Esophagus (tissue), 2 donors: ENCODE data around the gene IMPA2. TPM values are rescaled to one million over a fixed set of nuclear protein-coding genes. Genes with fewer than 3 reads are reported as not detected.

ENCODE experiments used
- H3K27ac ChIP-seq, 2 donors: one replicate each; pipeline ENCODE4 v1.5.1; 2013; ENCODE audit warnings: low read depth in 2 of 2, mild to moderate bottlenecking in 2 of 2, inconsistent platforms in 1 of 2, low read length in 1 of 2, moderate library complexity in 1 of 2
- H3K27me3 ChIP-seq, 2 donors: one replicate each; pipeline ENCODE4 v1.6.1; 2013; ENCODE audit warnings: low read length in 2 of 2, control low read depth in 1 of 2, mild to moderate bottlenecking in 1 of 2; ENCODE audit not compliant: insufficient read depth in 2 of 2, control insufficient read depth in 1 of 2
- H3K36me3 ChIP-seq, 2 donors: one replicate each; pipeline ENCODE4 v1.6.1; 2013; ENCODE audit warnings: low read length in 1 of 2; ENCODE audit not compliant: control insufficient read depth in 2 of 2, insufficient read depth in 2 of 2
- H3K4me1 ChIP-seq, 2 donors: one replicate each; pipeline ENCODE4 v1.6.1; 2013; ENCODE audit warnings: low read length in 1 of 2; ENCODE audit not compliant: control insufficient read depth in 2 of 2, insufficient read depth in 2 of 2
- H3K4me3 ChIP-seq, 2 donors: one replicate each; pipeline ENCODE4 v1.5.1; 2013; ENCODE audit warnings: low read length in 2 of 2, mild to moderate bottlenecking in 2 of 2, low read depth in 1 of 2, moderate library complexity in 1 of 2
- H3K9me3 ChIP-seq, 2 donors: one replicate each; pipeline ENCODE4 v1.6.1; 2013; ENCODE audit warnings: mild to moderate bottlenecking in 2 of 2, low read depth in 1 of 2, low read length in 1 of 2, moderate library complexity in 1 of 2; ENCODE audit not compliant: control insufficient read depth in 2 of 2, insufficient read depth in 1 of 2
- WGBS, 2 donors: extraction: QIAGEN DNeasy Blood & Tissue Kit; methylation state at CpG; one replicate each; pipeline ENCODE4 v1.1.7; 2013; 5-methylcytosine and 5-hydroxymethylcytosine counted together
- polyA plus RNA-seq, 2 donors: library from polyadenylated mRNA; stranded (reverse); fragments of 200-250 nt; gene quantifications; one replicate each; pipeline ENCODE4 v1.2.3, GENCODE V29; 2013
- donor health status: healthy with polysubstance abuse.
- donor health status: Bipolar disorder and iron deficiency.

Gene IMPA2
- polyA plus RNA-seq, 2 donors, result 79.1 to 142 TPM

DNA sequence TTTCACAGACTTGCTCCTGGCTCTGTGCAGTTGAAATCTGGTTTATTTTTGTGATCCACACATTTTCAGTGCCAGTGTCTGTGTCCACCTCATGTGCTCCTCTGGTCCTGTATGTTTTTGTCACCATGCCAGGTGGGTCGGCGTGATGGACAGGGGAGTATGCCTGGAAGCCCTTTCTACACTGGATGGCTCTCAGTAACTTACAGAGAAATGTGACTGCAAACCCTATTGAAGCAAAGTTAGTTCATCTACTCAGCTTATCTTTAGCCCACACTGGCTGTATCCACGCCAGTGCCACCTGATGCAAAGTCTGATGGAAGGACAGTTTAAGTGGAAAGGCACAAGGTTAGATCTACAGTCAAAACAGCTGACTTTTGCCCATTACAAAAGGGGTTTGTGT, 4.3 kb downstream of the IMPA2 start:
- peak overlapping the region; percentile 4 to 76 for H3K27ac ChIP-seq
- peaks cover 3 to 24% of the 10 kb centered on the region in 2 donors for H3K4me1 ChIP-seq
- H3K9me3 ChIP-seq, result no peaks in the 10 kb centered on the region
- H3K36me3 ChIP-seq, result peaks cover 0 to 2% of the 10 kb centered on the region in 2 donors
- H3K27me3 ChIP-seq, result no peaks in the 10 kb centered on the region
- H3K4me3 ChIP-seq, result no peak overlapping the region
- WGBS, 2 donors, result 53 to 57% methylated on average over 3 of the region's 3 CpGs

- Histone ChIP-seq H3K4me1 (peaks cover 4 to 27% of the 10 kb centered on the region in 2 donors), H3K27me3 (no peaks in the 10 kb centered on the region), H3K9me3 (no peaks in the 10 kb centered on the region), H3K36me3 (peaks cover 0 to 2% of the 10 kb centered on the region in 2 donors), H3K27ac (peak overlapping the region; percentile 4 to 76), H3K4me3 (peak overlapping the region in 1 of 2 donors; percentile 21)
- 62 to 69% methylated on average over 9 of the region's 9 CpGs for WGBS, 2 donors
Measured at GRCh38 chr18:11986061-11986460, 4.8 kb downstream of the IMPA2 start.

DNA sequence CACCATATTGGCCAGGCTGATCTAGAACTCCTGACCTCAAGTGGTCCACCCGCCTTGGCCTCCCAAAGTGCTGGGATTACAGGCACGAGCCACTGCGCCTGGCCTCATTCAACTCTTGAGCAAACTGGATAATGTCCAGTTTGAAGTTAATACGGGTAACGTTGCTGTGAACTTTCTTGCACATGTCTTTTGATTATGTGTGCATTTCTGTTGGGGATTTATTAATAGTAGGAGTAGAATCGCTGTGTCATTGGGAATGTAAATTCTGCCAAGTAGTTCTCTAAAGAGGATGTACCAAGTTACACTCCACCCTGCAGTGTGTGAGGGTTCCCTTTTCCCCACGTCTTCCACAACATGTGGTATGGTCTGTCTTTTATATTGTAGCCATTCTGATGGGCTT, 6.2 kb downstream of the IMPA2 start:
- Histone ChIP-seq H3K9me3 (no peaks in the 10 kb centered on the region), H3K36me3 (peaks cover 0 to 2% of the 10 kb centered on the region in 2 donors), H3K4me1 (peaks cover 5 to 28% of the 10 kb centered on the region in 2 donors), H3K4me3 (no peak overlapping the region), H3K27me3 (no peaks in the 10 kb centered on the region), H3K27ac (peak overlapping the region; percentile 8 to 73)
- 34 to 39% methylated on average over 7 of the region's 7 CpGs for WGBS, 2 donors

DNA sequence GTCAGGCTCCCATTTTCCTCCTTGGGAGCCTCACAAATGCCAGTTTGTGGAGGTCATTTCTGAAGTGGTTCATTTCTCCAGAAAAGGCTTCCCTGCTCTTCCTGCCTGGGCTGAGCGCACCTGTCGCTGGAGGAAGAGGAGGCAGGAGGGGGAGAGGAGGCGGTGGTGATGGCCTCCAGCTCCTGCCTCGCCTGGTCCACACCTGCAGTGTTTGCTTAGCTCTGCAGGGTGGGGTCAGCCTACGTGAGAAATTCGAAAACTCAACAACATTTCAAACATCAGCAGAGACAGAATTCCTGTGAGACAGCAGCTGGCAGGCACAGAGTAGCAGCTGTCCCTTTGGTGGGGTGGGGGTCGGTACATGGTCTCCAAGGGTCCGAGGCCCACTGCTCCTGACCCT, 7.9 kb downstream of the IMPA2 start:
- H3K4me1 ChIP-seq, result peaks cover 5 to 25% of the 10 kb centered on the region in 2 donors
- 55 to 64% methylated on average over 8 of the region's 8 CpGs for WGBS, 2 donors
- peaks cover 0 to 2% of the 10 kb centered on the region in 2 donors for H3K36me3 ChIP-seq
- H3K27me3 ChIP-seq, result no peaks in the 10 kb centered on the region
- no peaks in the 10 kb centered on the region for H3K9me3 ChIP-seq
- H3K4me3 ChIP-seq, result no peak overlapping the region
- H3K27ac ChIP-seq, result peak overlapping the region; percentile 78 to 87

- WGBS, 2 donors, result 45 to 48% methylated on average over 6 of the region's 6 CpGs
- H3K27me3 ChIP-seq, result no peaks in the 10 kb centered on the region
- H3K9me3 ChIP-seq, result no peaks in the 10 kb centered on the region
- peaks cover 5 to 29% of the 10 kb centered on the region in 2 donors for H3K4me1 ChIP-seq
- peaks cover 0 to 2% of the 10 kb centered on the region in 2 donors for H3K36me3 ChIP-seq
- no peak overlapping the region for H3K4me3 ChIP-seq
- H3K27ac ChIP-seq, result peak overlapping the region; percentile 25 to 87
Measured at GRCh38 chr18:11989966-11990380, 8.7 kb downstream of the IMPA2 start.

GRCh38 chr18:11990539-11990938, 9.2 kb downstream of the IMPA2 start:
- Histone ChIP-seq H3K4me3 (no peak overlapping the region), H3K4me1 (peaks cover 5 to 32% of the 10 kb centered on the region in 2 donors), H3K27ac (peak overlapping the region; percentile 23 to 64), H3K36me3 (peaks cover 0 to 2% of the 10 kb centered on the region in 2 donors), H3K9me3 (no peaks in the 10 kb centered on the region), H3K27me3 (no peaks in the 10 kb centered on the region)
- 38 to 42% methylated on average over 9 of the region's 9 CpGs for WGBS, 2 donors

- WGBS, 2 donors, result 71 to 80% methylated on average over 19 of the region's 19 CpGs
- no peaks in the 10 kb centered on the region for H3K9me3 ChIP-seq
- H3K4me3 ChIP-seq, result no peak overlapping the region
- peak overlapping the region in 1 of 2 donors; percentile 64 for H3K27ac ChIP-seq
- H3K27me3 ChIP-seq, result no peaks in the 10 kb centered on the region
- peaks cover 5 to 32% of the 10 kb centered on the region in 2 donors for H3K4me1 ChIP-seq
- H3K36me3 ChIP-seq, result peaks cover 0 to 2% of the 10 kb centered on the region in 2 donors
Measured at GRCh38 chr18:11991021-11991795, 9.9 kb downstream of the IMPA2 start.

DNA sequence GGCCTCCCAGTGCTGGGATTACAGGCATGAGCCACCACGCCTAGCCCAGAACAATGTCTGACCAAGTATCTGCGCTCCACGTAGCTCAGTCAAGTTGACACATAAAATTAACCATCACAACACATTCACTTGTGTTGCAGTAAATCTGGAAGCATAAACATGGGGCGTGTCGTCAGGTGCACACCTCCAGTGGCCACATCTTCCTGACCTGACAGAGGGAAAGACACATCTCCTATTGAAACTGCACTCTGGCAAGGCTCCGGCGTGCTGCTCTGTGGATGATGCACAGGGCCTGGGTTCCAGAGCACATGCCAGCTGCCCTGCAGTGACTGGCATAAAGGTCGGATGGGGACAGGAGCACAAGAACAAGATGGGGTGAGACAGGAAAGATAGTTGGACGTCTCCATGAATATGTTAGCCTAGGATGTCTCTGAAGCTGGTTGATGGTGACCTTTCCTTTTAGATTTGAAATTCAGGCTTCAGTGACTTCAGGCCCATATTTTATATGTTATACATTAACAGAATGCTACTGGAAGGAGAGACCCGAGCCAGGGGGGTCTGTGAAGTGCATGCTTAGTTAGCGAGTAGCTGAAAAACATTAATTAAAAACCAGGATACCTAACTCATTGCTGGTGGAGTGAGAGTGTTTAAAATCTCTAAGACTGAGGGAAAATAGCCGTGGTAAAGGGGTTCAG, 10.9 kb downstream of the IMPA2 start:
- WGBS, 2 donors, result 64 to 69% methylated on average over 12 of the region's 12 CpGs
- Histone ChIP-seq H3K27ac (peak overlapping the region; percentile 14 to 54), H3K36me3 (peaks cover 0 to 6% of the 10 kb centered on the region in 2 donors), H3K4me3 (no peak overlapping the region), H3K9me3 (no peaks in the 10 kb centered on the region), H3K4me1 (peaks cover 8 to 32% of the 10 kb centered on the region in 2 donors), H3K27me3 (no peaks in the 10 kb centered on the region)

GRCh38 chr18:11993264-11993916, 12.1 kb downstream of the IMPA2 start:
- Histone ChIP-seq H3K36me3 (peaks cover 0 to 6% of the 10 kb centered on the region in 2 donors), H3K4me1 (peaks cover 8 to 33% of the 10 kb centered on the region in 2 donors), H3K27me3 (no peaks in the 10 kb centered on the region), H3K27ac (peak overlapping the region in 1 of 2 donors; percentile 13), H3K4me3 (no peak overlapping the region), H3K9me3 (no peaks in the 10 kb centered on the region)
- 83 to 85% methylated on average over 10 to 11 of the region's 11 CpGs for WGBS, 2 donors
